ENCODE data around the gene FAM107A. TPM values are rescaled to one million over a fixed set of nuclear protein-coding genes. Genes with fewer than 3 reads are reported as not detected.

Gene FAM107A
- total and polyA plus RNA-seq, 4 donors = 3.8 to 23.6 (median 7.9) TPM

DNA sequence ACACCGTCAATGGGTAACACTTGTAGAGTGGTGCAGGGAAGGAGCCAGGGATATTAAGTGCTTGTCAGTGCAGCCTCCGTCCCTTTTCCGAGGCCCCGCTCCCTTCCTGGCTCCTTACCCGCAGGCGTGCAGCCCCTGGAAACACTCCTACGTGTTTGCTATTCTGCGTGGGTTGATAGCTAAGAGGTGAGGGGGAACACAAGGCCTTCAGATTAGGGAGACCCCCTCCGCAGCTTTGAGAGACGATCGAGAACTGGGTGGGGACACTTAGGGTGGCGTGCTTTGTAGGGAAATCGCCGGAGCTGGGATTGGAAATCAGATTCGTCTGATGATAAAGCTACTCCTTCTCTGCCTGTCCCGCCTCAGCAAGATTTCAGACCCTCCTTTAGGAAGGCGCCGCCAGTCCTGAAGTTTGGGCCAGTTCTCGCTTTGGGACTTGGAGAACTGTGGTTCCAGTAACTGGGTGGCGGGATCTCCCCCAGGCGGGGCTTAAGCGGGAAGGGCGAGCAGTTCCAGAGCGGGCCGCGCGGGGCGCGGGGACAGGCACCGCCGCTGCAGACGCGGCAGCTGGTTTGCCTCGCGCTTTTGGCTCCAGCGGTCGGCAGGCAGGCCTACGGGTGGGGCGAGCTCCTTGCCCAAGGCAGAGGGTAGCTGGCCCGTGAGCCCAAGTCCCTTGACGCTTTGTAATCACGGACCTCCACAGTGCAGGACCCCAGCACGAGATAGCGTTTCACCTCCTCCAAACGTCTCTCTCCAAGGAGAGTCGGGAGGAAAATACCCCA, 8.0 kb upstream of the FAM107A start:
- intact Hi-C loops (cut with DNase I) = loop anchor here in 1 of 2 donors (5.0 kb wide), 1 partner anchor 42 kb away; no protein-coding TSS in a partner anchor
- Histone ChIP-seq H3K27me3 (ENCODE audit: control insufficient read depth in 1 of 2, insufficient read depth in 2 of 2, low read length in 1 of 2) (no peaks in the 10 kb centered on the region), H3K9me3 (ENCODE audit: control insufficient read depth, low read length) (no peaks in the 10 kb centered on the region), H3K4me3 (ENCODE audit: low read length in 2 of 2) (peak overlapping the region; percentile 32 to 38), H3K27ac (ENCODE audit: low read depth in 1 of 2, low read length in 2 of 2) (no peak overlapping the region), H3K4me1 (ENCODE audit: control insufficient read depth in 1 of 2, insufficient read depth in 2 of 2, low read length in 2 of 2) (no peaks in the 10 kb centered on the region), H3K36me3 (ENCODE audit: control insufficient read depth in 1 of 2, insufficient read depth in 2 of 2, low read length in 1 of 2) (no peaks in the 10 kb centered on the region)
- ATAC-seq (ENCODE audit: low FRiP score) (peak; percentile 93), DNase-seq (peak; percentile 90 to 95)
- 2 to 3% methylated on average over 46 of the region's 46 CpGs for WGBS, 2 donors

DNA sequence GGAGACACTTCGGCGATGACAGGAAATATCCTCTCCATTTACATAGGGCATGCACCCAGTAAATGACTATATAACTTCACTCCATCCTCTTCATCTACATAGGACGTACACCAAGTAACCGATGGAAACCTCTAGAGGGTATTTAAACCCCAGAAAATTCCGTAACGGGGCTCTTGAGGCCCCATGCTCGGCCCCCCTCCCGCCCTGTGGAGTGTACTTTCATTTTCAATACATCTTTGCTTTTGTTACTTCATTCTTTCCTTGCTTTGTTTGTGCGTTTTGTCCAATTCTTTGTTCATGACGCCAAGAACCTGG, 7.5 kb upstream of the FAM107A start:
- H3K27me3 ChIP-seq (ENCODE audit: control insufficient read depth in 1 of 2, insufficient read depth in 2 of 2, low read length in 1 of 2) = no peaks in the 10 kb centered on the region
- 36 to 41% methylated on average over 10 of the region's 10 CpGs for WGBS, 2 donors
- peak overlapping the region; percentile 32 to 38 for H3K4me3 ChIP-seq (ENCODE audit: low read length in 2 of 2)
- DNase-seq = no peak
- peak; percentile 2 for ATAC-seq (ENCODE audit: low FRiP score)
- intact Hi-C loops (cut with DNase I) = loop anchor here in 1 of 2 donors (5.0 kb wide), 1 partner anchor 43 kb away; no protein-coding TSS in a partner anchor
- no peaks in the 10 kb centered on the region for H3K9me3 ChIP-seq (ENCODE audit: control insufficient read depth, low read length)
- no peaks in the 10 kb centered on the region for H3K36me3 ChIP-seq (ENCODE audit: control insufficient read depth in 1 of 2, insufficient read depth in 2 of 2, low read length in 1 of 2)
- H3K4me1 ChIP-seq (ENCODE audit: control insufficient read depth in 1 of 2, insufficient read depth in 2 of 2, low read length in 2 of 2) = no peaks in the 10 kb centered on the region
- no peak overlapping the region for H3K27ac ChIP-seq (ENCODE audit: low read depth in 1 of 2, low read length in 2 of 2)

DNA sequence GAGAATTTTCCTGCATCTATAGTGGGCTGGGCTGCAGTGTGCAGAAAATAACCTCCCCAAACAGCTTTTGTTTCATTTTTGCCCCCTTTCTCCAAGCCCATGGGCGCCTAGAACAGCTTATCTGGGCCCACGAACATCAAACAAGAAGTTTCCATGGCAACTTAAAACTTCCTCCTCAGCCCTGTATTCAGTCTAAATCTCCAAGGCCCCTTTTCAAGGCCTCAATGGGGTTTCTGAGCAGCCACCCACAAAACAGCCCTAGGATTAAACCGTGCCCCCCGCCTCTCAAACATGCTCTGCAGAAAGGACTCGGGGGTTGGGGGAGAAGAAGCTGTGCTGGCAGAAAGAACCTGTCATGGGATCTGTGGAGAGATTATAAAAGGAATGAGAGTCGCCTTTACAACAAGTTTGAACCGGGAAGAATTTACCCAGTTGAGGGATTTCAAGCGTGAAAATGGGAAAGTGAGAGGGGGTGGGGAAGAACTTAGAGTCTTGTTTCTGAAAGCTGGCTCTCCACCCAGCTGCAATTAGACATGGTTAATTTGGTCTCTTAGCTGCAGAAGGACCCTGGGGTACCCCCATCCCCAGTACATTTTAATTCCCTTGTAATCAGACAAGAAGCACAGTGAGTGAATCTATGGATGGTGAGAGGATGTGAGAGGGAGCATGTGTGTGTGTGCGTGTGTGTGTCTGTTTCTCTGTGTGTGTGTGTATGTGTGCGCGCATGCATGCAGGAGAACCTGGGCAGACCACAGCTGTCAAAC, 4.3 kb upstream of the FAM107A start:
- Histone ChIP-seq H3K27me3 (ENCODE audit: control insufficient read depth in 1 of 2, insufficient read depth in 2 of 2, low read length in 1 of 2) (no peaks in the 10 kb centered on the region), H3K27ac (ENCODE audit: low read depth in 1 of 2, low read length in 2 of 2) (no peak overlapping the region), H3K9me3 (ENCODE audit: control insufficient read depth, low read length) (no peaks in the 10 kb centered on the region), H3K4me1 (ENCODE audit: control insufficient read depth in 1 of 2, insufficient read depth in 2 of 2, low read length in 2 of 2) (no peaks in the 10 kb centered on the region), H3K36me3 (ENCODE audit: control insufficient read depth in 1 of 2, insufficient read depth in 2 of 2, low read length in 1 of 2) (no peaks in the 10 kb centered on the region), H3K4me3 (ENCODE audit: low read length in 2 of 2) (no peak overlapping the region)
- intact Hi-C loops (cut with DNase I) = no loop called here
- WGBS, 2 donors = 51 to 59% methylated on average over 11 of the region's 11 CpGs
- no peak for DNase-seq
- ATAC-seq (ENCODE audit: low FRiP score) = no peak

- Histone ChIP-seq H3K4me1 (ENCODE audit: control insufficient read depth in 1 of 2, insufficient read depth in 2 of 2, low read length in 2 of 2) (no peaks in the 10 kb centered on the region), H3K27ac (ENCODE audit: low read depth in 1 of 2, low read length in 2 of 2) (no peak overlapping the region), H3K9me3 (ENCODE audit: control insufficient read depth, low read length) (no peaks in the 10 kb centered on the region), H3K4me3 (ENCODE audit: low read length in 2 of 2) (no peak overlapping the region), H3K36me3 (ENCODE audit: control insufficient read depth in 1 of 2, insufficient read depth in 2 of 2, low read length in 1 of 2) (no peaks in the 10 kb centered on the region), H3K27me3 (ENCODE audit: control insufficient read depth in 1 of 2, insufficient read depth in 2 of 2, low read length in 1 of 2) (no peaks in the 10 kb centered on the region)
- intact Hi-C loops (cut with DNase I) = no loop called here
- no peak for DNase-seq
- ATAC-seq (ENCODE audit: low FRiP score) = no peak
- WGBS, 2 donors = 75 to 82% methylated on average over 4 of the region's 4 CpGs
Measured at GRCh38 chr3:58580826-58581327, 3.7 kb upstream of the FAM107A start.

GRCh38 chr3:58578873-58579272, 1.7 kb upstream of the FAM107A start:
- DNase-seq (no peak), ATAC-seq (ENCODE audit: low FRiP score) (no peak)
- Histone ChIP-seq H3K4me3 (ENCODE audit: low read length in 2 of 2) (no peak overlapping the region), H3K36me3 (ENCODE audit: control insufficient read depth in 1 of 2, insufficient read depth in 2 of 2, low read length in 1 of 2) (no peaks in the 10 kb centered on the region), H3K9me3 (ENCODE audit: control insufficient read depth, low read length) (no peaks in the 10 kb centered on the region), H3K27me3 (ENCODE audit: control insufficient read depth in 1 of 2, insufficient read depth in 2 of 2, low read length in 1 of 2) (no peaks in the 10 kb centered on the region), H3K27ac (ENCODE audit: low read depth in 1 of 2, low read length in 2 of 2) (no peak overlapping the region), H3K4me1 (ENCODE audit: control insufficient read depth in 1 of 2, insufficient read depth in 2 of 2, low read length in 2 of 2) (no peaks in the 10 kb centered on the region)
- 96% methylated on average over 5 of the region's 5 CpGs for whole genome bisulfite sequencing, 2 donors
- intact Hi-C loops (cut with DNase I) = no loop called here

GRCh38 chr3:58576716-58577115, 475 bp downstream of the FAM107A start:
- 71 to 86% methylated on average over 6 of the region's 6 CpGs for WGBS, 2 donors
- no peak overlapping the region for H3K27ac ChIP-seq (ENCODE audit: low read depth in 1 of 2, low read length in 2 of 2)
- DNase-seq = no peak
- H3K4me1 ChIP-seq (ENCODE audit: control insufficient read depth in 1 of 2, insufficient read depth in 2 of 2, low read length in 2 of 2) = no peaks in the 10 kb centered on the region
- intact Hi-C loops (cut with DNase I) = no loop called here
- no peak overlapping the region for H3K4me3 ChIP-seq (ENCODE audit: low read length in 2 of 2)
- no peak for ATAC-seq (ENCODE audit: low FRiP score)
- H3K36me3 ChIP-seq (ENCODE audit: control insufficient read depth in 1 of 2, insufficient read depth in 2 of 2, low read length in 1 of 2) = no peaks in the 10 kb centered on the region
- H3K27me3 ChIP-seq (ENCODE audit: control insufficient read depth in 1 of 2, insufficient read depth in 2 of 2, low read length in 1 of 2) = no peaks in the 10 kb centered on the region
- H3K9me3 ChIP-seq (ENCODE audit: control insufficient read depth, low read length) = no peaks in the 10 kb centered on the region

DNA sequence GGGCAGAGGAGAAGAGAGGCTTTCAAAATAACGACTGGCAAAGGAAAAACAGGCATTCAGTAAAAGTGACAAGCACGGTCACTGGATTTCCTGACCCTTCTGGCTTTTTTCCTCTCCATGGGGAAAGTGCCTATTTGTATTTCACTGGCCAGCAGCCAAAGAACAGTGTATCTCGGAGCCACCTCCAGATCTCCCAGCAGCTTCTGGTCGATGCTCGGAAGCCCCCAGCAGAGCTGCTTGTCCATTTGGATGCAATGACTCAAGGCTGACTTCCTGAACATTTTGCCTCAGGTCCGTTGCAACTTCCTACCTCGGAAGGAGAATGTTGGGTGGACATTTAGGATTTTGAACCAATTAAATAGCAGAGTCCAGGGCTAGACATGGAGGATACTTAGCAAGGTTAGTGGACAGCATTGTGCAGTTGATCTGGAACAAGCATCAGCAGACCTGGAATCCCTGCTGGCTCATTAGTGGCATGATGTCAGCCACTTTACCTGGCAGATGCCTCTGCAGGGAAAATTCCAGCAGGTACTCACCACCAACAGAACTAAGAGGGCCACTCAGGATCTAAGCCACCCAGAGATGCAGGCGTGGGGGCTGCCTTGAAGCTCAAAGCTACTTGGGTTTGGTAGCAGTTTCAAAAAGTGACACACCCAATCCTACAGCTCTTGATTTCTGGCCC, 1.1 kb downstream of the FAM107A start:
- no peaks in the 10 kb centered on the region for H3K36me3 ChIP-seq (ENCODE audit: control insufficient read depth in 1 of 2, insufficient read depth in 2 of 2, low read length in 1 of 2)
- ATAC-seq (ENCODE audit: low FRiP score) (no peak), DNase-seq (no peak)
- intact Hi-C loops (cut with DNase I) = no loop called here
- no peaks in the 10 kb centered on the region for H3K27me3 ChIP-seq (ENCODE audit: control insufficient read depth in 1 of 2, insufficient read depth in 2 of 2, low read length in 1 of 2)
- no peak overlapping the region for H3K4me3 ChIP-seq (ENCODE audit: low read length in 2 of 2)
- no peaks in the 10 kb centered on the region for H3K9me3 ChIP-seq (ENCODE audit: control insufficient read depth, low read length)
- WGBS, 2 donors = 46 to 52% methylated on average over 8 of the region's 8 CpGs
- H3K27ac ChIP-seq (ENCODE audit: low read depth in 1 of 2, low read length in 2 of 2) = no peak overlapping the region
- H3K4me1 ChIP-seq (ENCODE audit: control insufficient read depth in 1 of 2, insufficient read depth in 2 of 2, low read length in 2 of 2) = no peaks in the 10 kb centered on the region

GRCh38 chr3:58574682-58575081, 2.5 kb downstream of the FAM107A start:
- no peaks in the 10 kb centered on the region for H3K9me3 ChIP-seq (ENCODE audit: control insufficient read depth, low read length)
- H3K27me3 ChIP-seq (ENCODE audit: control insufficient read depth in 1 of 2, insufficient read depth in 2 of 2, low read length in 1 of 2) = no peaks in the 10 kb centered on the region
- DNase-seq (no peak), ATAC-seq (ENCODE audit: low FRiP score) (no peak)
- H3K27ac ChIP-seq (ENCODE audit: low read depth in 1 of 2, low read length in 2 of 2) = no peak overlapping the region
- WGBS, 2 donors = 91 to 96% methylated on average over 4 of the region's 4 CpGs
- H3K4me1 ChIP-seq (ENCODE audit: control insufficient read depth in 1 of 2, insufficient read depth in 2 of 2, low read length in 2 of 2) = no peaks in the 10 kb centered on the region
- intact Hi-C loops (cut with DNase I) = no loop called here
- H3K36me3 ChIP-seq (ENCODE audit: control insufficient read depth in 1 of 2, insufficient read depth in 2 of 2, low read length in 1 of 2) = no peaks in the 10 kb centered on the region
- no peak overlapping the region for H3K4me3 ChIP-seq (ENCODE audit: low read length in 2 of 2)

Measured in aorta (tissue), 5 donors.